ENCODE data around the gene NF1. TPM values are rescaled to one million over a fixed set of nuclear protein-coding genes. Genes with fewer than 3 reads are reported as not detected.

NF1 gene
- total RNA-seq, 5 donors from 2014 or later (not counting 1 experiment from before 2014, with no cell fraction given): 30.8 to 32.6 (median 31.8) TPM

- H3K9me3 Mint-ChIP-seq: no peaks in the 10 kb centered on the region
- ChIA-PET POLR2A (no interaction called here), CTCF (no interaction called here)
- H3K4me1 Mint-ChIP-seq: peaks cover 11 to 14% (median 12%) of the 10 kb centered on the region in 3 donors
- ATAC-seq (replicated peaks in 1 of 4) (no peak), DNase-seq (no peak)
- H3K4me1 ChIP-seq (ENCODE audit: control insufficient read depth in 1 of 2, extremely low read depth in 1 of 2, insufficient read depth in 2 of 2, low read length in 2 of 2): peaks cover 2 to 19% of the 10 kb centered on the region in 2 experiments
- H3K36me3 Mint-ChIP-seq: no peaks in the 10 kb centered on the region
- H3K27me3 Mint-ChIP-seq: no peaks in the 10 kb centered on the region
- no peak overlapping the region for H3K27ac ChIP-seq (ENCODE audit: low read length)
- WGBS (ENCODE audit: insufficient coverage): 82% methylated on average over 1 of the region's 1 CpG
- no peak overlapping the region for H3K4me3 ChIP-seq (ENCODE audit: control insufficient read depth in 1 of 2, extremely low read depth in 1 of 2, low read length in 1 of 2)
- H3K36me3 ChIP-seq (ENCODE audit: control insufficient read depth in 2 of 2, extremely low read depth in 1 of 2, insufficient read depth in 1 of 2, low read length in 1 of 2): no peaks in the 10 kb centered on the region
- H3K4me3 Mint-ChIP-seq: peak overlapping the region in 1 of 3 donors; percentile 1
- no peaks in the 10 kb centered on the region for H3K9me3 ChIP-seq
- no peak overlapping the region for H3K27ac Mint-ChIP-seq
- no peaks in the 10 kb centered on the region for H3K27me3 ChIP-seq (replicated peaks in 1 of 2; ENCODE audit: control insufficient read depth in 2 of 2, extremely low read depth in 1 of 2, insufficient read depth in 2 of 2, low read length in 1 of 2)
Observed at GRCh38 chr17:31092475-31093064, 2.2 kb upstream of the NF1 start.

- no peaks in the 10 kb centered on the region for H3K9me3 Mint-ChIP-seq
- H3K36me3 ChIP-seq (ENCODE audit: control insufficient read depth in 2 of 2, extremely low read depth in 1 of 2, insufficient read depth in 1 of 2, low read length in 1 of 2): no peaks in the 10 kb centered on the region
- no peak for ATAC-seq (replicated peaks in 1 of 4)
- peak overlapping the region; percentile 64 to 76 for H3K4me3 ChIP-seq (ENCODE audit: control insufficient read depth in 1 of 2, extremely low read depth in 1 of 2, low read length in 1 of 2)
- H3K27ac Mint-ChIP-seq: peak overlapping the region in 1 of 2 donors; percentile 84
- no peaks in the 10 kb centered on the region for H3K27me3 ChIP-seq (replicated peaks in 1 of 2; ENCODE audit: control insufficient read depth in 2 of 2, extremely low read depth in 1 of 2, insufficient read depth in 2 of 2, low read length in 1 of 2)
- H3K36me3 Mint-ChIP-seq: no peaks in the 10 kb centered on the region
- H3K9me3 ChIP-seq: no peaks in the 10 kb centered on the region
- CTCF ChIA-PET: interaction anchor here in 1 of 2 donors (0.7 kb wide), 2 partner anchors 13 to 1476 kb away, joined by 5 to 7 read pairs; no protein-coding TSS in a partner anchor
- whole genome bisulfite sequencing (ENCODE audit: insufficient coverage): 34% methylated on average over 11 of the region's 17 CpGs
- DNase-seq: peak in 1 of 35 experiments; percentile 16
- H3K4me3 Mint-ChIP-seq: peak overlapping the region; percentile 92 to 93 (median 92)
- peak overlapping the region; percentile 76 for H3K27ac ChIP-seq (ENCODE audit: low read length)
- H3K4me1 ChIP-seq (ENCODE audit: control insufficient read depth in 1 of 2, extremely low read depth in 1 of 2, insufficient read depth in 2 of 2, low read length in 2 of 2): peaks cover 2 to 19% of the 10 kb centered on the region in 2 experiments
- H3K27me3 Mint-ChIP-seq: no peaks in the 10 kb centered on the region
- H3K4me1 Mint-ChIP-seq: peaks cover 11 to 14% (median 12%) of the 10 kb centered on the region in 3 donors
- POLR2A ChIA-PET: interaction anchor here (0.5 to 0.8 kb wide), 4 partner anchors 19 to 536 kb away, joined by 3 to 5 read pairs (median 3); no protein-coding TSS in a partner anchor
Observed at GRCh38 chr17:31093866-31094599, 744 bp upstream of the NF1 start.

DNA sequence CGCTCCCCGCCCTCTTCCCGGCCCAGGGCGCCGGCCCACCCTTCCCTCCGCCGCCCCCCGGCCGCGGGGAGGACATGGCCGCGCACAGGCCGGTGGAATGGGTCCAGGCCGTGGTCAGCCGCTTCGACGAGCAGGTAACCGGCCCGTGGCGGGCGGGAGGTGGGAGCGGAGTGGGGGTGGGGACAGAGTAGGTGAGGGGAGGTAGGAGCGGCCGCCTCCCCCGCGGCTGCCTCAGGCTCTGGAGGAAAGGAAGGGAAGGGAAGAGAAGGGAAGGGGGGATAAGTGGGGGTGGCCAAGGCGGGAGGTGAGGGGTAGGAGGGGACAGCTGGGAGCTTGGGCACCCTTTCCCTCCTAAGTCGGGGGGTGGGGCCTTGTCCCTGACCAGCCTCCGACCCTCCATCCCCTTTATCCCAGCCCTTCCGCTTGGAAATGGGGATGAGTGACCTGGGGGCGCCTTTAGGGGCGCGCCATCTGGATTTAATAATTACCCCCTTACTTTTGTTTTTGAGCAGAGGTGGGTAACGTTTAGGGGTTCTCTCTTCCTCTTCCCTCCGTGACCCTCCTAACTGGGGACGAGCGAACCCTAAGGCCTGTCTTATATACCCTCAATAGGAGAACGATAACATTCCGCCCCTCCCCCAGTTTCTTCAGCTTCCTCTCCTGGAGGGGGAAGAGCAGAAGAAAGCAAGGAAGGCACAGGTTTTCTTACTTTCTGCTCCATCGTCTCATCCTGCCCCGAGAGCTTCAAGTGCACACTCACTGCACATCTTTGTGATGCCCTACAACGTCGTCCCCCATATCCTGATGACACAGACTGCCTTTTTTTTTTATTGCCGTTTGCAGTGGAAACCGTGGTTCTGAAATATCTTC, 694 bp downstream of the NF1 start:
- H3K4me1 Mint-ChIP-seq: peaks cover 11 to 14% (median 12%) of the 10 kb centered on the region in 3 donors
- CTCF ChIA-PET: no interaction called here
- ATAC-seq (replicated peaks in 1 of 4): peak; percentile 39 to 60 (median 44)
- H3K9me3 ChIP-seq: no peaks in the 10 kb centered on the region
- POLR2A ChIA-PET: interaction anchor here in 1 of 2 donors (0.6 kb wide), 1 partner anchor 85 kb away, joined by 3 read pairs; no protein-coding TSS in a partner anchor
- H3K4me3 ChIP-seq (ENCODE audit: control insufficient read depth in 1 of 2, extremely low read depth in 1 of 2, low read length in 1 of 2): peak overlapping the region; percentile 70 to 76
- H3K9me3 Mint-ChIP-seq: no peaks in the 10 kb centered on the region
- no peaks in the 10 kb centered on the region for H3K27me3 ChIP-seq (replicated peaks in 1 of 2; ENCODE audit: control insufficient read depth in 2 of 2, extremely low read depth in 1 of 2, insufficient read depth in 2 of 2, low read length in 1 of 2)
- under 1% methylated on average over 17 of the region's 45 CpGs for WGBS (ENCODE audit: insufficient coverage)
- DNase-seq: peak in 25 of 35 experiments; percentile 1 to 58 (median 10)
- peak overlapping the region; percentile 92 to 93 (median 92) for H3K4me3 Mint-ChIP-seq
- no peaks in the 10 kb centered on the region for H3K36me3 ChIP-seq (ENCODE audit: control insufficient read depth in 2 of 2, extremely low read depth in 1 of 2, insufficient read depth in 1 of 2, low read length in 1 of 2)
- peak overlapping the region; percentile 95 to 97 for H3K27ac Mint-ChIP-seq
- peak overlapping the region; percentile 76 for H3K27ac ChIP-seq (ENCODE audit: low read length)
- no peaks in the 10 kb centered on the region for H3K27me3 Mint-ChIP-seq
- peaks cover 2 to 19% of the 10 kb centered on the region in 2 experiments for H3K4me1 ChIP-seq (ENCODE audit: control insufficient read depth in 1 of 2, extremely low read depth in 1 of 2, insufficient read depth in 2 of 2, low read length in 2 of 2)
- H3K36me3 Mint-ChIP-seq: no peaks in the 10 kb centered on the region

DNA sequence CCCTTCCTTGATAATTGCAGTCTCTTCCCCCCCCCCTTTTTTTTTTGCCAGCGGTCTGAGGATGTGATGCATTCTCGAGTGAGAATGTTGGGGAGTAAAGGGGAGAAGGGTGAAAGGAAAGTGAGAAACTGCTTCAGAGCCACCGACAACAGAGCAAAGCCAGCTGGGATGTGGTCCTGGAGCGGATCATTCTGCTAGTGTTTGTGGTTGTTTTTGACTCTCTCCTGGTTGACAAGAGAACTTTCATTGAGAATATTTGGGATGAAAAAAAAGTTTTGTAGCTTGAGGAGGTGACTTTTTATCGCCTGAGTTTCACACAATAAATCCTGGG, 1.3 kb downstream of the NF1 start:
- no peaks in the 10 kb centered on the region for H3K36me3 Mint-ChIP-seq
- Histone ChIP-seq H3K9me3 (no peaks in the 10 kb centered on the region), H3K27me3 (replicated peaks in 1 of 2; ENCODE audit: control insufficient read depth in 2 of 2, extremely low read depth in 1 of 2, insufficient read depth in 2 of 2, low read length in 1 of 2) (no peaks in the 10 kb centered on the region), H3K4me3 (ENCODE audit: control insufficient read depth in 1 of 2, extremely low read depth in 1 of 2, low read length in 1 of 2) (peak overlapping the region; percentile 70 to 76), H3K27ac (ENCODE audit: low read length) (peak overlapping the region; percentile 76), H3K36me3 (ENCODE audit: control insufficient read depth in 2 of 2, extremely low read depth in 1 of 2, insufficient read depth in 1 of 2, low read length in 1 of 2) (no peaks in the 10 kb centered on the region), H3K4me1 (ENCODE audit: control insufficient read depth in 1 of 2, extremely low read depth in 1 of 2, insufficient read depth in 2 of 2, low read length in 2 of 2) (peaks cover 2 to 19% of the 10 kb centered on the region in 2 experiments)
- ChIA-PET POLR2A (no interaction called here), CTCF (no interaction called here)
- H3K9me3 Mint-ChIP-seq: no peaks in the 10 kb centered on the region
- H3K27ac Mint-ChIP-seq: peak overlapping the region; percentile 95 to 97
- no peak for DNase-seq
- WGBS (ENCODE audit: insufficient coverage): 31% methylated on average over 3 of the region's 5 CpGs
- peak in 1 of 4 experiments; percentile 24 for ATAC-seq (replicated peaks in 1 of 4)
- H3K4me1 Mint-ChIP-seq: peaks cover 11 to 14% (median 12%) of the 10 kb centered on the region in 3 donors
- H3K27me3 Mint-ChIP-seq: no peaks in the 10 kb centered on the region
- H3K4me3 Mint-ChIP-seq: peak overlapping the region; percentile 92 to 93 (median 92)

- Mint-ChIP-seq H3K4me3 (no peak overlapping the region), H3K36me3 (no peaks in the 10 kb centered on the region), H3K27me3 (no peaks in the 10 kb centered on the region), H3K9me3 (no peaks in the 10 kb centered on the region), H3K4me1 (peaks cover 11 to 14% (median 11%) of the 10 kb centered on the region in 3 donors), H3K27ac (no peak overlapping the region)
- Histone ChIP-seq H3K4me3 (ENCODE audit: control insufficient read depth in 1 of 2, extremely low read depth in 1 of 2, low read length in 1 of 2) (no peak overlapping the region), H3K27ac (ENCODE audit: low read length) (no peak overlapping the region), H3K36me3 (ENCODE audit: control insufficient read depth in 2 of 2, extremely low read depth in 1 of 2, insufficient read depth in 1 of 2, low read length in 1 of 2) (no peaks in the 10 kb centered on the region), H3K4me1 (ENCODE audit: control insufficient read depth in 1 of 2, extremely low read depth in 1 of 2, insufficient read depth in 2 of 2, low read length in 2 of 2) (peaks cover under 1 to 17% of the 10 kb centered on the region in 2 experiments), H3K27me3 (replicated peaks in 1 of 2; ENCODE audit: control insufficient read depth in 2 of 2, extremely low read depth in 1 of 2, insufficient read depth in 2 of 2, low read length in 1 of 2) (no peaks in the 10 kb centered on the region), H3K9me3 (no peaks in the 10 kb centered on the region)
- ChIA-PET POLR2A (interaction anchor here (0.7 kb wide), 2 partner anchors 136 to 289 kb away, joined by 3 to 7 read pairs; no protein-coding TSS in a partner anchor), CTCF (interaction anchor here (0.6 to 0.7 kb wide), 3 partner anchors 116 to 1881 kb away, joined by 3 to 5 read pairs (median 4); no protein-coding TSS in a partner anchor)
- ATAC-seq (replicated peaks in 1 of 4) (no peak), DNase-seq (no peak)
- WGBS (ENCODE audit: insufficient coverage): 84% methylated on average over 2 of the region's 3 CpGs
Observed at GRCh38 chr17:31099016-31099415, 4.2 kb downstream of the NF1 start.
